Jurkat, Clone E6-1 (cell line): Measurements from ENCODE around the gene CSMD2. TPM values are rescaled to one million over a fixed set of nuclear protein-coding genes. Genes with fewer than 3 reads are reported as not detected.
"Not testable (repeated sequence)": the region's sequence is repeated elsewhere in the genome, so short reads cannot be mapped to it uniquely, and the experiment has no call there.

ENCODE experiments used
- DNase-seq: peaks from one replicate; pipeline ENCODE4 v3.0.0-alpha.2; 2011; ENCODE audit warnings: low read depth, low spot score
- H3K4me3 ChIP-seq: 2 replicates; pipeline ENCODE4 v1.5.1; 2011; ENCODE audit warnings: mild to moderate bottlenecking, low read length, control low read depth, moderate library complexity
- polyA plus RNA-seq: library from polyadenylated mRNA; unstranded; fragments of >200 nt; gene quantifications from one replicate; pipeline ENCODE4 v1.2.1, GENCODE V29; 2012; ENCODE audit warnings: missing spikeins; ENCODE audit not compliant: insufficient read length, insufficient read depth

CSMD2 gene
- not detected for polyA plus RNA-seq

DNA sequence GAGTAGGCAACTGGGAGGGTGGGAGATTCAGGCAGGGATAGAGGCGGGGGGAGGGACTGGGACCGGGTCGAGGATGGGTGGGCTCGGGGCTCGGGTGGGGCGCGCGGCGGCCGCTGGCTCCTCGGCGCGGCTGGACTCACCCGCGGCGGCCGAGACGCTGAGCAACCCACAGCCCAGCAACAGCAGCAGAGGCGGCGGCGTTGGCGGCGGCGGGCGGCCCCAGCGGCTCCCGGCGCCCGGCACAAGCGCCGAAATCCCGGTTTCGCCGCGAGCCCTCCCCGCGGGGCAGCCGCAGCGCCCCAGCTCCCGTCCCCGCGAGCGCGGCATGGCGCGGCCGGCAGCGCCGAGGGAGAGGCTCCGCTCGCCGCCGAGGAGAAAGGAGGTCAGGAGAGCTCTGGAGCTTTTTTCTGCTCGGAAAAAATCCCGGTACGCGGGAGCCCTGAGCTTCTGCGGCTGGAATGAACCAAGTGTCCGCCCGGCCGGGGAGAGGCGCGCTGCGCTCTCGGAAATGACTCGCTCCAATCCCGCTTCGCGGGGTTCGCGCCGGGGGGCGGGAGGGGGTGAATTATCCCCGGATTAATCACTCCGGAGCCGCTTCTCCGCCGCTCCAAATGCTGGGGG lies at the start of gene CSMD2:
TSS of gene CSMD2 (minus strand) at position 460 of the 621 bp plus-strand sequence. CDS start at position 327, 133 bp downstream.
- H3K4me3 ChIP-seq, result no peak within 1 kb of the TSS
- no peak for DNase-seq

DNA sequence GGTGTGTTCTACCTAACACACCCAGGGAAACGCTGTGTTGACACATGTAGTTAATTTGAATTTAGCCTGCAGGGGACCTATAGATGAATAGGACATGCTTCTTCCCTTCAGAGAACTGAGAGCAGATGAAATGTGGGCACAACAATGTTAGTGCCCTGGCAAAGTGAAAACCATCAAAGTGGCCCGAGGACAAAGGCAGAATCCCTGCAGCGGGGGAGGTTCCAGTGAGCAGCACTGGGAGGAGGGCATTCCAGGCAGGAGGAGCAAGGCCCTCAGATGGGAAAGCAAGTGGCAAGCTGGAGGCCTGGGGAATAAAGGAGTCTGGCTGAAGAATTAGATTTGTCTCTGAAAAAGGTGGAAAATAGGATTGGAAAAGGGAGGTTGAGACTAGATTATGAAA lies 48.9 kb upstream of the CSMD2 start:
- no peak for DNase-seq

DNA sequence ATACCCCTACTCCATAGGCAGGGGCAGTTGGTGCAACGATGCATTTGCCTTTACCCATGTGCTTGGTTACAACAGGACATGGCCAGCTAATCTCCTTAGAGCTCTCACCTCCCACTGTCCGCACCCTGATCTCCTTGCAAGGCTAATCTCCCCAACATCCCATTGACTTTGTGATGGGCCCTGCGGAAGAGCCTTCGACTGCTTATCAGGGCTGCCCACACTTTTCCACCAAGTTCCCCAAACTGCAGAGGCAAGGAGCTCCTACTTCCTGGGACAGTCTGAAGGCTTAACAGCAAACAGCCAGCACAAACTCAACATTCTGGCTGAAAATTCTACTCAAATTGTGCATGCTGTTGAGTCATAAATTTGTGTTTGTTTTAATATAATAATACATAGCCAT lies 47.6 kb upstream of the CSMD2 start:
- no peak for DNase-seq
- H3K4me3 ChIP-seq, result no peak overlapping the region

More for the DNA sequence above, 48.9 kb upstream of the CSMD2 start:
- H3K4me3 ChIP-seq, result no peak overlapping the region

DNA sequence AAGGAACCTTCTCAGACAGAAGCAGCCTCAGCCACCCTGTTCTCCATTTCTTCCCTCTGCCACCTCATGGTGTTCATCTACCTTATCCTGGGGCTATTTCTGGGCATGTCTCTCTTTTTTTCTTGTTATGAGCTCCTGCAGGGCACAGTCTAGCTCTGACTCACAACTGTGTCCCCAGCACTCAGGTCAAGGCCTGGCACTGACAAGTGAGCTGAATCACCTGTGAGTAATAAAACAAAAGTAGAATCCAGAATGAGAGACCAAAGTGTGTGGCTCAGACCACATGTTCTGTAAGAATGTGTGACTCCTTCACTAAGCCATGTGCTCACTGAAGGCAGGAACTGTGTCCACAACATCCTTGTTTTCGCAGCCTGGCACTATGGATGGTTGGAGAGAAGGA lies 34.9 kb upstream of the CSMD2 start:
- H3K4me3 ChIP-seq, result no peak overlapping the region
- DNase-seq, result no peak

DNA sequence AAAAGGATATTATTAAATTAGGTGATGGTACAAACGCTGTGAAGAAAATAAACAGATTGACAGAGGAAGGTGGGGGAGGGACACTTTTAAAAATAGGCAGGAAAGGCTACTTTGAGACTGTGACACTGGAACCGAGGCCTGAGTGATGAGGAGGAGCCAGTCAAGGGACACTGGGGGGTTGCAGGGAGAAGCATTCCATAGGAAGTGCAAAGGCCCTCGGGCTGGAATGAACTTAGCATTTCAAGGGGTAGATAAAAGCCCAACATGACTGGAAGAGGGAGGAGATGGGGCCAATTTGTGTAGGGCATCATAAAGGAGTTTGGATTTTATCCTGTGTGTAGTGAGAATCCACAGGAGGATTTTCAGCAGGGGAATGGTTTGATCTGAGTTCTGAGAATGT lies 27.6 kb upstream of the CSMD2 start:
- H3K4me3 ChIP-seq, result no peak overlapping the region
- no peak for DNase-seq

DNA sequence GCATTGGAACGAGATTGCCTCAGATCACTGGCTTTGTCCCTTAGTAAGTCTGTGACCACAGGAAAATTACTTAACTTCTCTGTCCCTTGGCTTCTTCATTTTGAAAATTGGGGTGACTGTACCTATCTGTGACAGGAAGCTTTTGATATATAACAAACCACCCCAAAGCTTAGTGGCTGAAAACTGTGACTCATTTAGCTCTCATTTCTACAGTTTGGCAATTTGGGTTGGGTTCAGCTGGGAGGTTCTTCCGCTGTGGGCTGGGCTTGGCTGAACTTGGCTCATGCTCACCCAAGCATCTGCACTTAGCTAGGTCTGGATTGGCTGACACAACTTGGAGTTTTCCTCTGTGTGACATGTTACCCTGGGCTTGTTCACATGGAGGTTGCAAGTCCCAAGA lies 25.7 kb upstream of the CSMD2 start:
- DNase-seq, result no peak
- H3K4me3 ChIP-seq, result no peak overlapping the region

DNA sequence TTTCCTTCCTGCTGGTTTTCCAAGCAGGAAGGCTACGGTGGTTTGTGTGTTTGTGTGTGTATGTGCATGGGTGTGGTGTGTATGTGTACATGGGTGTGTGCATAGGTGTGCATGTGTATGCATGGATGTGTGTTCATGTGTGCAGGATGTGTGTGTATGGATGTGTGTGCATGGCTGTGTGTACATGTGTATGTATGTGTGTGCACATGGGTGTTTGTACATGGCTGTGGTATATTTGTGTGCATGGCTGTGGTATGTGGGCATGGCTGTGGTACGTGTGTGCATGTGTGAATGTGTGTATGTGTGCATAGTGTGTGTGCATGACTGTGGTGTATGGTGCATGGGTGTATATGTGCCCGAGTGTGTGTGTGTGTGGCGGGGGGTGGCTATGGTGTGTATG lies 24.0 kb upstream of the CSMD2 start:
- DNase-seq, result no peak
- H3K4me3 ChIP-seq, result no peak overlapping the region

DNA sequence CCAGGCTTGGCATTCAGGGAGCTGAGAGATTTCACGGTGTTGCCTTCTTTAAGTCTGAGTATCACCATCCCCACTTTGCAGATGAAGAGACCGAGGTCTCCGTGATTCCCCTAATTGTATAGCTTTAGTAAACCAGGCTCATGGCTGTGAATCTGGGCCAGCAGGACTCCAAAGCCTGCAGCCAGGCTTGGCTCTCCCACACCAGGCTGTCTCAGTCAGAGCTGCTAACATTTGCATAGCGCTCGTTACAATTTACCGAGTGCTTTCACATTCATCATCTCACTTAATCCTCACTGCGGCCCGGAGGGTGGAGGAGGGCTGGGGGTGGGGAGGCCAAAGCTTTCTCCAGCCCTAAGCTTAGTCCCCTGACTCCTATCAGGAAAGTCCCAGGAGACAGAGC lies 23.4 kb upstream of the CSMD2 start:
- H3K4me3 ChIP-seq, result no peak overlapping the region
- DNase-seq, result no peak

DNA sequence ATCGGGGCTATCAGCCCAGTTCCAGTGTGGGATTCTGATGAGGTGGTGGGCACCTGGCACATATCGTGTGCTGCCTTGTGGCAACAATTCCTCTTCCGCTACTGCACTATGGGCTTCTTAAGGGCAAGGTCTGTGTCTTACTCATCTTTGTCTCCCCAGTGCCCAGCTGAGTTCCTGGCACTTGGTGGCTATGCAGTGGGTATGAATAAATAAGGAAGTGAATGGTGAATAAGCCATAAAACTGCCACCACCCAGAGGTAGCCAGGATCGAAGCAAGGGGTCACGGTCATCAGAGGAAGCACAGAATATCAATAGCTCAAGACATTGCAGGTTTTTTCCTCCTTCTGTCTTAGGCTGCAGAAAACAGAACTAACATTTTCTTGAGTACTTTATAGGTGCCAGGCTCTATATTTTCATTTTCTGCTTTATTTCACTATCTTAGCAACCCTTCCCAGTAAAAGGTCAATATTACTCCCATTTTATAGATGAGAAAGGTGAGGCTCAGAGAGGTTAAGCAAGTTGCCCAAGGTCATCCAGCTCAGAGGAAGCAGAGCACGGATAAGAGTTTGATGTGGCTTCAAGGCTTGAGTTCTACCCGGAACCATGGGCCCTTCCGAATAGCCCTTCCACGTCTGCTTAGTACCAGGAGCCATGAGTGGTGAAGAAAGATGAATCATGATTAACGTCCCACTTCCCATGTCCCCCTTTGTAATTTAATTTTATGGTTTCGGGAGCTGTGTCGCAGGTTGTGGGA lies 21.9 kb upstream of the CSMD2 start:
- DNase-seq, result no peak
- H3K4me3 ChIP-seq, result no peak overlapping the region

DNA sequence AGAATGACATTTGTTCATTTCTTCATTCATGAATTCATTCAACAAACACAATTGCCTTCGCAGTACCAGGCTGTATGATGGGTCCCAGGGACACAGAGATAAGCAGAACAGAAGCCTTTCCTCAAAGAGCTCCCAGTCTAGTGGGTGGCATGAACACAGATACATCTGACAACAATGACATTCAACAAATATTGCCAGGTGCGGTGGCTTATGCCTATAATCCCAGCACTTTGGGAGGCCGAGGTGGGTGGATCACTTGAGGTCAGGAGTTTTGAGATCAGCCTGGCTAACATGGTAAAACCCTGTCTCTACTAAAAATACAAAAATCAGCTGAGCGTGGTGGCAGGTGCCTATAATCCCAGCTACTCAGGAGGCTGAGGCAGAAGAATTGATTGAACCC lies 18.4 kb upstream of the CSMD2 start:
- DNase-seq, H3K4me3 ChIP-seq: not testable (repeated sequence)

DNA sequence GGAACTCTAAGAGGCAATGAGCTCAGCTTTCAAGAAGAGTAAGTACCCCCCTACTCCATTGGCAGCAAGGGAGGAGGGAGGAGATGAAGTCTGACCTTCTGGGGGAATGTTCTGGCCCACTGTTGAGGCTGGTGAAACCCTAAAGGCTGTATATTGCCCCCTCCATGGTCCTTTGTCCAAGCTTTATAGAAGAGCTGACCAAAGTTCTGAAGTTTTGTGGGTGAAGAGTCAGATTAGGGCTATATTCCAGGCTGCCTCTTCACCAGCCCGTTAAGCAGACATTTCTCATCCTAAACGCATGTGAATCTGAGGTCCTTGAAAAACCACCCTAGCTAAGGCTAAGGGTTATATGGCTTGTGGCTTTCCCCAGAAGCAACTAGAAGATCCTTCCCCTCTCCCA lies 13.0 kb upstream of the CSMD2 start:
- DNase-seq, result no peak
- no peak overlapping the region for H3K4me3 ChIP-seq

DNA sequence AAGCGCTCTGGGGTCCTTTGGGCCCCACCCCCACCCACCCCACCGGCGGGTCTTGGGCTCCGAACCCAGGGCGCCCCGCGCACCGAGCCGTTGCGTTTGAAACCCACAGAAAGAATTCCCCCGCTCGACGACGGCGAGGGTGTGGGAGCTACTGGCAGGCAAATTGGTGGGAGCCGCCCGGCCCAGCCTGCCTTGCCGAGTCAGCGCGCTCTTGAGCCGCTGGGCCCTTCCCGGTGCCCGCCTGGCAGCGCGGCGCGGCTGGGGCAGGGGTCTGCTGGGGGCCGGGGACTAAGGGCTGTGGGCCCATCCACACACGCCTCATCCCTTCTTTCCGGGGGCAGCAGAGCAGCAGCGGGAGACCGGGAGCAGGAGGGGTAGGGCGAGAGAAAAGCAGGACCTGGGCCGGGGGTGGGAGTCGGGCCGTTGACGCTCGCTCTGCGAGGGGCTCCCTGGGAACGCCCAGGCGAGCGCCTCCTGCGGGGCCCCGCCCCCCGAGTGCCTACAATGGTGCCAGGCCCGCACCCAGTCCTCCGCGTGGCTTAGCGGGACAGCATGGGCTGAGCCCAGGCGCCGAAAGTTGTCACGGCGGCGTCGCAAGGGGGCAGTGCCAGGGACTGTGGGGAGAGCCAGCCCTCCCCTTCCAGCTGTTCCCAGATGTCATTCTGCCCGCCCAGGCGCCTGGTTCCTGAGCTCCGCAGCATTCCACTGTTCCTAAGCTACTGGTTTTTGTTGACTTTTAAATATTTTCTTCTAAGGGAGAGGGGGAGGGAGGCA lies 12.0 kb upstream of the CSMD2 start, which contains the start of gene C1orf94:
TSS of gene C1orf94 (plus strand) at position 78 of the 774 bp plus-strand sequence. CDS start 883 bp downstream, outside the sequence.
- DNase-seq, result no peak
- H3K4me3 ChIP-seq, result no peak within 1 kb of the TSS

DNA sequence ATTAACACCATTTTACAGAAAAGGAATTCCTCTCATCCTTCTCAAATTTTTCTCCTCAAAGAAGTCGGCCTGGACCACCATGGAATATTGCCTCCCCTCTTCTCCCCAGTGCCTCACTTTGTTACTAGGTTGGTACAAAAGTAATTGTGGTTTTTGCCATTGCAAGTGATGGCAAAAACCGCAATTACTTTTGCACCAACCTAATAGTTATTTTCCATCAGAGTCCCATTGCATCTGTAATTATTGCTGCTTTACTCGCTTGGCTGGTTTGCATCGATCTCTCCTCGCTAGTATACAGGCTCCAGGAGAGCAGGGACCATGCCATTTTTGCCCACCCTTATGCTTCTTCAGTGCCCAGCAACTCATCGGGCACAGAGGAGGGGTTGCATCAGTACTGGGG lies 10.7 kb upstream of the CSMD2 start:
- H3K4me3 ChIP-seq, result no peak overlapping the region
- DNase-seq, result no peak

DNA sequence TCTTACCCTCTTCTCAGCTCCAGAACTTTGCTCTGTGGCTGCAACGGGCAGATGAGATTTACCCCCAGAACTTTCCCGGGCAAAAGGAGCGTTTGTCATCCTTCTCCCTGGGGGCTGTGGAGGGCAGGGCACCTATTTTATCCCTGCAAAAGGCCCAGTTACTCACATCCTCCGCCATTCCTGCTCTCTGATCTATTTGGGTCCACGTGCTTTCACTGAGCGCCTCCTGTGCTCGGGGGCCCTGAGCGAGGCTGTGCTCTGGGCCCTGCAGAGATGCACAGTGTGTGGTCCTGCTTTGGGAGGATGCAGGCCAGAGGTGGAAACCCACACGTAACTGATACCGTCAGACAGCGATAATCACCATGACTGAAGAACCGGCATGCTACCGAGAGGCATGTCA lies 2.4 kb upstream of the CSMD2 start:
- H3K4me3 ChIP-seq, result no peak overlapping the region

DNA sequence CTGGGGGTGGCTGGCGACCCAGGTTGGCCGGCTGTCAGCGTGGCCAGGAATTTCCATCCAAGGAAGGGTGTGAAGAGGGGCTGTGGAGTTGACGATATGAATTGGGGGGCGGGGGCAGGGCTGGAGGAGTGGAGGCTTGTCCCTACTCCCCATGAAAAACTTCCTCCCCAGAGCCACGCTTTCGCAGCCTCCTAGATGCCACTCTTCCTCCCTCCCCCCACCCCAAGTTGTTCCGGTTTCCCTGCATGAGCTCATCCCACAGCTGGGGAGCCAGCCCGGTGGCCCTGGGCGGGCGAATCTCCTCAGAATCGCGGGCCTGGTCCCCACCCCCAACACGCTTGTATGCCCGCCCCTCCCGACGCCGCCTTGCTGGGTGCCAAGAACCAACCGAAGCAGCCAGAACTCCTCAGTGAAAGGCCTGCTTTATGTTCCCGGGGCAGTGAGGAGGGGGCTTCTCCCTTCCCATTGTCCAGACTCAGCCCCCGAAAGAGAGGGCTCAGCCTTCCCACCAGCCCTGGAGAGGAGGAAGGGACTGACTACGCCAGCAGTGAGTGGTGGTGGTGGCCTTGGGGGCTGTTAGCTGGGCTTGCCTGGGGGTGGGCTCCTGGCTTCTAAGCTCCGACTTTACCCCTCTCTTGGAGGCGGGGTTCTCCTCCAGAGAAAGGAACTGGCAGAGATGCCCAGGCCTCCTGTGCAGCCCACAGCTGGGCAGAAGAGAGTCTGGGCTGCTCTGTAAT lies 1.8 kb upstream of the CSMD2 start:
- DNase-seq, result no peak
- no peak overlapping the region for H3K4me3 ChIP-seq

More for the DNA sequence above, 2.4 kb upstream of the CSMD2 start:
- DNase-seq, result no peak

DNA sequence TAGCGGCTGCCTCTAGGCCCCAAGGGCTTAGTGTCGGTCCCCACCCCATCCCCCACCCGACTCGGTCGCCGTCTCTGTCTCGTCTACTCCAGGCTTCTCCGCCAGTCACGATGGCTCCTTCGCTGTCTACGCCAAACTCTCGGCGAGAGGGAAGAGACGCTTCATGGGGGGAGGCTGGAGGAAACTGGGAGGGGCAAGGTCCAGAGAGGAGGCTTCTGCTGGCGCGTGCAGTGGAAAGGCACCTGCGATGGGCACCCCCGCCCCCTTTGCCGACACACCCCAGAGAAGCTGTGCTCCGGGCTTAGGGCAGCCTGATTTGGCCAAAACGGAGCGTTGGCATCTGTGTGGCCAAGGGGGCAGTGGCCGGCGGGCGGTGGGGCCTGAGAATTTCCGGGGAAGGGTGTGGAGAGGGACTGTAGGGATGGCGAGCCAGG lies 1.2 kb upstream of the CSMD2 start:
- no peak overlapping the region for H3K4me3 ChIP-seq
- no peak for DNase-seq

DNA sequence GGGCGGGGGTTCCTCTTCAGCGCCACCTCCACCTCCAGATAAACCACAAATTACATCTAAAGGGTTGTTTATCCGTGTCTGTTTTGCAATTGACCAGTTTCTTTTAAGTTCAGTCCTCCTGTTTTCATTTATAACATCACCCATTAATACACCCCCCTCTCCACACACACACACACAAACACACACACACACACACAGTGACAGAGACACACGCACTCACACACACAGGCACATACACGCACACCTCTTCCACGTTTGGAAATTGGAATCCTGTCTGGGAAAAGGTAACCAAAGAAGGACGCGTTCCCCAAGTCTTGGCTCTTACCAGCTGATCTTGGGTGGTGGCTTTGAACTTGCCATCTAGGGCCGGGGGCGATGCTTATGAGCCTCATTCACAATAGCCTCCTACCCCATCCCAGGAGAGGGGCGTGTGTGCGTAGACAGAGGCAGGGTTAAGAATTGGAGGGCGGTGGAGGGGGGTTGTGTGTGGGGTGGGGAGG lies 442 bp upstream of the CSMD2 start:
- no peak overlapping the region for H3K4me3 ChIP-seq
- no peak for DNase-seq

DNA sequence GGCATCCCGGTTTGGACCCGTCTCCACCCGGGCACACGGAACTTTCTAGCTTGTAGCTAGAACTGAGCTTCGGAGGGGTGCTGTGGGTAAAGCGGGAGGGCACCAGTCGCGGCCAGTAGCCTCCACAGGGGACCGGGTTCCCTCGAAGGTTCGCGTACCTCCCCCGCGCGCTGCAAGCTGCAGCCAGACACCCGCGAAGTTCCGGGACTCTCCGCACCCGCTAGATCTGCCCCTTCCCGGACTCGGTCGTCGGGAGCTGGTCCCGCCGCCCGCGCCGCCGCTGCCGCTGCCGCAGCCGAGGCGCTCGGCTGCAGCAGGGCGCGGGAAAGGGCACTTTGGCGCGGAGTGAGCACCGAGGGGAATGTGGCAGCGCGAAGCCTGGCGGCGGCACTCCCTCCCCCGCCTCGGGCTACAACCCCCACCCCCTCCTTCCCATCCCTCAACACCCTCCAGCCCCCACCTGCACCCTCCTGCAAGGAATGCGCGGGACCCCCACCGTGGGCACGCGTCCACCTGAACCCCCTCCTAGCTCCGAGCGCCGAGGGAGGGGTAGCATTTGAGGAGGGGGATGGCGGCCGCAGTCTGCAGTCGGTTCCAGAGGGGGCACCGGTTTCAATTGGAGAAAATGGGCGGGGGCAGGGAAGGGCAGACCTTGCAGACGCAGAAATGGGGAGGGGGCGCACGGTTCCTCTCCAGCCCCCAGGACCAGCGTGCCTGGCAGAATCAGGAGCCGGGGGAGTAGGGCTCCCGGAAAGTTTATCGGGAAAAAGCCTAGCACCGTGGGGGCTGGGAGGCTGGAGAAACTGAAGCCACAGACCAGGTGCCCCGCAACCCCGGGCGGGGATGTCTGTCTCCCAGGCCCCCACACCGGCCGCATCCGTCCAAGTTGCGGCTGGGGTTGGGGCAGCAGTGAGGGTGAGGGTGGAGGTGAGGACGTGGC lies 968 bp downstream of the CSMD2 start:
- H3K4me3 ChIP-seq, result no peak overlapping the region
- no peak for DNase-seq
